ENCODE results near the gene CAAP1. TPM values are rescaled to one million over a fixed set of nuclear protein-coding genes. Genes with fewer than 3 reads are reported as not detected.

CAAP1 gene
- total RNA-seq, 1 experiment from 2014 or later, result 30.5 TPM

DNA sequence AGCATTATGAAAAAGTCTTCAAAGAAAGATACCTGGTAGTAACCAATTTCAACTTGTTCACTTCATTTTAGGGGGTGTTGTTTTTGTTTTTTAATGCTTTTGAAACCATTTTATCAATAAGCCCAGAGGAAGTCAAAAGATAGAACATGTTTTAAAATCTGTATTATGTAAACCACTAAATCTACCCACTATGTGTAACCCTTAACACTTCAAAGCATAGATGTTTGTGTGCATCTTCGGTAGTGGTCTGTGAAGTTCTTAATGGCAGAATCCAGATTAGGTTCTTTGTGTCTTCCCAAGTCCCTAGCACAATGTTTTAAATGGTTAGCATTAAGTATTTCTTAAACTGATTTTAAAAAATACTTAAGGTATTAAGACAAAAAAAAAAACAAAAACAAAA is 48.2 kb upstream of the CAAP1 start:
- no peak overlapping the region for H3K14ac ChIP-seq (ENCODE audit: insufficient read depth, low read length)
- no peak overlapping the region for H2AK5ac ChIP-seq (ENCODE audit: insufficient read length, low read length)
- H3K23ac ChIP-seq (ENCODE audit: insufficient read length, low read depth, low read length), result no peak overlapping the region
- Mint-ChIP-seq H3K4me1 (peaks cover 31 to 36% of the 10 kb centered on the region in 2 experiments), H3K4me3 (no peak overlapping the region), H3K27ac (no peak overlapping the region), H3K27me3 (ENCODE audit: low read depth) (no peaks in the 10 kb centered on the region), H3K36me3 (ENCODE audit: insufficient read depth in 1 of 3, low read depth in 3 of 3) (peaks cover 16 to 30% (median 25%) of the 10 kb centered on the region in 3 experiments), H3K9me3 (peaks cover 8 to 9% of the 10 kb centered on the region in 2 experiments)
- H2BK12ac ChIP-seq (ENCODE audit: insufficient read length, low read depth, low read length), result no peak overlapping the region
- no peak overlapping the region for H2BK15ac ChIP-seq (ENCODE audit: low read depth, low read length)
- H3K18ac ChIP-seq (ENCODE audit: insufficient read length, low read depth, low read length), result no peak overlapping the region
- H3K4ac ChIP-seq (ENCODE audit: low read depth, low read length), result no peak overlapping the region
- H3K27ac ChIP-seq (ENCODE audit: insufficient read length, low read depth, low read length), result no peak overlapping the region
- WGBS (ENCODE audit: extremely low coverage, insufficient read length, low lambda C conversion rate), result no CpG with 5 or more reads among the region's 1 CpG
- H3K79me2 ChIP-seq (ENCODE audit: insufficient read depth, low read length), result peaks cover 49% of the 10 kb centered on the region; the same call in 1 of the 2 replicates
- no peak overlapping the region for H3K56ac ChIP-seq (ENCODE audit: insufficient read length, low read depth, low read length)
- H4K8ac ChIP-seq (replicated peaks; ENCODE audit: insufficient read length, low read depth, low read length), result no peak overlapping the region
- no peak overlapping the region for H3K9ac ChIP-seq (ENCODE audit: extremely low read depth, insufficient read length, low read length)
- no peaks in the 10 kb centered on the region for H3K27me3 ChIP-seq (ENCODE audit: insufficient read depth, low read length)
- no peak overlapping the region for H2BK20ac ChIP-seq (ENCODE audit: low read depth, low read length, poor library complexity, severe bottlenecking)
- H3K4me1 ChIP-seq (ENCODE audit: insufficient read depth, low read length), result peaks cover 2% of the 10 kb centered on the region; the same call in 1 of the 2 replicates
- H3K9me3 ChIP-seq (ENCODE audit: control insufficient read depth, low read depth, low read length), result no peaks in the 10 kb centered on the region
- no peak overlapping the region for H2BK5ac ChIP-seq (ENCODE audit: insufficient read length, low read length)
- no peaks in the 10 kb centered on the region for H3K79me1 ChIP-seq (ENCODE audit: insufficient read depth, low read depth, low read length, poor library complexity, severe bottlenecking)
- H4K5ac ChIP-seq (ENCODE audit: insufficient read length, low read depth, low read length), result no peak overlapping the region
- no peak overlapping the region for H4K91ac ChIP-seq (ENCODE audit: insufficient read length, low read depth, low read length)
- no peak overlapping the region for H2BK120ac ChIP-seq (ENCODE audit: low read depth, low read length, poor library complexity, severe bottlenecking)
- TF ChIP-seq, protein P1, sequence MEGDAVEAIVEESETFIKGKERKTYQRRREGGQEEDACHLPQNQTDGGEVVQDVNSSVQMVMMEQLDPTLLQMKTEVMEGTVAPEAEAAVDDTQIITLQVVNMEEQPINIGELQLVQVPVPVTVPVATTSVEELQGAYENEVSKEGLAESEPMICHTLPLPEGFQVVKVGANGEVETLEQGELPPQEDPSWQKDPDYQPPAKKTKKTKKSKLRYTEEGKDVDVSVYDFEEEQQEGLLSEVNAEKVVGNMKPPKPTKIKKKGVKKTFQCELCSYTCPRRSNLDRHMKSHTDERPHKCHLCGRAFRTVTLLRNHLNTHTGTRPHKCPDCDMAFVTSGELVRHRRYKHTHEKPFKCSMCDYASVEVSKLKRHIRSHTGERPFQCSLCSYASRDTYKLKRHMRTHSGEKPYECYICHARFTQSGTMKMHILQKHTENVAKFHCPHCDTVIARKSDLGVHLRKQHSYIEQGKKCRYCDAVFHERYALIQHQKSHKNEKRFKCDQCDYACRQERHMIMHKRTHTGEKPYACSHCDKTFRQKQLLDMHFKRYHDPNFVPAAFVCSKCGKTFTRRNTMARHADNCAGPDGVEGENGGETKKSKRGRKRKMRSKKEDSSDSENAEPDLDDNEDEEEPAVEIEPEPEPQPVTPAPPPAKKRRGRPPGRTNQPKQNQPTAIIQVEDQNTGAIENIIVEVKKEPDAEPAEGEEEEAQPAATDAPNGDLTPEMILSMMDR (conservative IDR thresholded peaks at IDR 0.05), result no peak
- DNase-seq, result no peak
- H2AFZ ChIP-seq (ENCODE audit: low read length), result no peak overlapping the region
- peaks cover 3% of the 10 kb centered on the region for H3K23me2 ChIP-seq (ENCODE audit: insufficient read length, low read depth, low read length, poor library complexity, severe bottlenecking)
- no peaks in the 10 kb centered on the region for H4K20me1 ChIP-seq (ENCODE audit: control insufficient read depth, insufficient read depth, insufficient read length)
- H3T11ph ChIP-seq (ENCODE audit: low read length), result no peak overlapping the region
- no peak overlapping the region for H3K4me2 ChIP-seq (ENCODE audit: insufficient read depth, insufficient read length, low read length)
